DMS114 treated with DMSO at 0.1 percent for 48 hours (cell line): ENCODE measurements around the gene SVOP.

Source experiments
- DNase-seq: peaks from one replicate; lab custom pipeline; 2025; ENCODE audit not compliant: unreplicated experiment; lab: John Stamatoyannopoulos, UW

SVOP gene

DNA sequence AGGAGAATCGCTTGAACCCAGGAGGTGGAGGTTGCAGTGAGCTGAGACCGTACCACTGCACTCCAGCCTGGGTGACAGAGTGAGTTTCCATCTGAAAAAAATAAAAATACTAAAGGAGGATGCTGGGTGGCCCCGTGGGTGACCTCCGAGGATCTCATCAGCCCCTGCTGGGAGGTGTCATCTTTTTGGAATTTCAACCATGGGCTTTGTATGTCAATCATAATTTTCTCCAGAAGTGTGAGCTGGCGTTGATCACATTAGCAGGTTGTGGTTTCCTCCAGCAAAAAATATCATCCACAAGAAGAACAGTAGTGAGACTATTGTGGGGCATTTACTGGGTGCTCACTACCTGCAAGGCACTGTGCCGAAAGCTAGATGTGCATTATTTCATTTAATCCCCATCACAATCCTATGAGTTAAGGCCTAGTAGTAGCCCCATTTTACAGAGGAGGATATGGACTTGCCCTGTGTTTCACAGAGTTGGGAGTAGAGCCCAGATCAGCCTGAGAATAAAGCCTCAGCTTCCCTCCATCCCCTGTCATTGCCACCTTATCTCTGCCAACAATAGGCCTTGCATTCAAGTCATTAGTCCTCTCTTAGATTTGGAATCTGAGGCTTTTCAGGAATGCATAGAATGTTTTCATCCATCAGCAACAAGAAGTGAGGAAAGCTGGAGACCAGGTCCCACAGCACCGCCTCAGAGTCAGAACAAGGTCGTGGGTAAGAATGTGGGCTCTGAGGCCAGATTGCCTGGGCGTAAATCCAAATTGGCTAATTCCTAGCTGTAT, 39.8 kb downstream of the SVOP start:
- DNase-seq, result no peak

DNA sequence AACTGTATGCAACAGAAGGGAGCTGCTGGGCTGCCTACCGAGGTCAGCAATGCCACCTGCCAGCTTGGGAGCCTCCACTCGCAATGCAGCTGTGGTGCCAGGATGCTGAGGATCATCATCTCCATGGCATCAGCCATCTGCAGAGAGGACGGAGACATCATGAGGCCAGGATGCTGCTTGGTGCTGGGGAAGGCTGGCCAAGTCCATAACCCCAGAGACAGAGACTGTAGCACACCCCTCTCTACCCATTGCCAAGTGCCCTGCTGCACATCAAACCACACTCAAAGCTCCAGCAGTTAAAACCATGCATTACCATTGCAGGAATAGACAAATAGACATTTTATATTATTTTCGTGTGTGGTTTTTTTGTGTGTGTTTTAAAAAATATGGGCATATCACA, 43.5 kb downstream of the SVOP start:
- DNase-seq, result no peak

DNA sequence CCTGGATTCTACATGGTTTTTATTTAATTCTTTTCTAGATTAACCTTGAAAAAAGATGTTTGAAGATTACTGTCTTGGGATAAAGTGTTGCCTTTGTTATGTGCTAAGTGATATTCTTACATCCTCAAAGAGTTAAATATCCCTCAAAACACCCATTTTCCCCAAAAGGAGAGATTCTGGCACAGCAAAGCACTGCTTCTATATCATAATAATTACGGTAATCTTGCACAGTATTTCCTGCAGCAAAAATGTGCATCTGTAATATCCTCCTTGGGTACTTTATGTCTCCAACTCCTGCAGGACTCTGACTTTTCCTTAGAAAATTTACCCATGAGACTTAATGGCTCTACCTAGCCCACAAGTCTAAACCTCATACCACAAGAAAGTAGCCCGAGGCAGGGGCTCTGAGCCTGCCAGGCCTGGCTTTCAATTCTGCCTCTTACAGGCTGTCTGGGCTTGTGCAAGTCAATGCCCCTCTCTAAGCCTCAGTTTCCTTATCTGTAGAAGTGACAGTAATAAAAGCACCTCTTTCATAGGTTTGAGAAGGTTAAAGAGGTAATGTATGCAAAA, 45.8 kb downstream of the SVOP start:
- no peak for DNase-seq

DNA sequence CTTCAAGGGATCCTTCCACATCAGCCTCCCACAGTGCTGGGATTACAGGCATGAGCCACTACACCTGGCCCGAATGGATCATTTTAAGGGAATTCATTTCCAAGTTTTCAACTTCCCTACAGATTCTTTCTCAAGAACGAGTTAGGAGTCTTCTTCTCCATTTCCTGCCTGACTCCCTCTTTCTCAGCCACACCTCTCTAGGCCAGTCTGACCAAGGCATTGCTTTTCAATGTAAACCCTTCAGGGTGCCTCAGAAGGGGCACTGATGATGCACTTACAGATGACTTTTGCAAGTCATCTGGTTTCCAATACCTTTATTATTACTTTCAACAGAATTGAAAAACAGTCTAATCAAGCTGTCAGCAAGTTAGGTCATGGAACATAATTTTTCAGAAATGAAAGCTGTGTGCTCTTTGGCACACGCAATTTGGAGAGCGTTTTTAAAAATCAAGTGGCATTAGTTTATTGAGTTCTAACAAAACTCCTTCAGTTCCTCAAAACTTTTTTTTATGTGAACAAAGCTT, 47.2 kb downstream of the SVOP start:
- no peak for DNase-seq

DNA sequence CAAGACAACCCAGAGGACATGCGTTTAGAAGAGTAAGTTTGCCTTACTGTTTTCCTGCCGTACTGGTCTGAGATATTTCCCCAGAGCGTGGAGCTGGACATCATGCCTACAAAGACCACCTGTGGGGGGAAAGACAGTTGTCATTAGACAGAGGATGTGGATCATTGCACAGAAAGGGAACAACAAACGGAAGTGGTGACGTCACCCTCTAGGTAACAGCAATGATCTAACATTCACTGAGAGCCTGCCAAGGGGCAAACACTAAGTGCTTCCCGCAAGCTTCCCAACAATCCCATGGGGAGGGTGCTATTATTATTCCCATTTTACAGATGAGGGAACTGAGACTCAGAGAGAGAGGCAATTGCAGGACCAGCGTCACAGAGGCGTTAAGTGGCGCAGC, 48.5 kb downstream of the SVOP start:
- DNase-seq, result no peak

DNA sequence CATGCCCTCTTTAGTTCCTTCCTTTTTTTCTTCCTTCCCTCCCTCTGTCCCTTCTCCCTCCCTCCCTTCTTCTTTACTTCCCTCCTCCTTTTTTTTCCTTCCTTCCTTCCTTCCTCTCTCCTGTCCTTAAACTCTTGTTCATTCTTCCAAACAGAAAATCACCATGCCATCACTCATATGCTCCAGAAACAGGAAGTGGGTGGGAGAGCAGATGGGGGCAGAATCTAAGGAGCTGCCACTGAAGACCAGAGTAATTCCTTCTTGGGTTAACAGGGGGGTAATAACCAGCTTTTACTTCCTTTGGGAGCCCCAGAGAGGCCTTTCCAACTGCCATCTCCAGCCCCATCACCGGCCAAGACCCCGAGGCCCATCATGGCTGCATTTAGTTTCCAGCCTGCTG, 51.2 kb downstream of the SVOP start:
- DNase-seq, result no peak

DNA sequence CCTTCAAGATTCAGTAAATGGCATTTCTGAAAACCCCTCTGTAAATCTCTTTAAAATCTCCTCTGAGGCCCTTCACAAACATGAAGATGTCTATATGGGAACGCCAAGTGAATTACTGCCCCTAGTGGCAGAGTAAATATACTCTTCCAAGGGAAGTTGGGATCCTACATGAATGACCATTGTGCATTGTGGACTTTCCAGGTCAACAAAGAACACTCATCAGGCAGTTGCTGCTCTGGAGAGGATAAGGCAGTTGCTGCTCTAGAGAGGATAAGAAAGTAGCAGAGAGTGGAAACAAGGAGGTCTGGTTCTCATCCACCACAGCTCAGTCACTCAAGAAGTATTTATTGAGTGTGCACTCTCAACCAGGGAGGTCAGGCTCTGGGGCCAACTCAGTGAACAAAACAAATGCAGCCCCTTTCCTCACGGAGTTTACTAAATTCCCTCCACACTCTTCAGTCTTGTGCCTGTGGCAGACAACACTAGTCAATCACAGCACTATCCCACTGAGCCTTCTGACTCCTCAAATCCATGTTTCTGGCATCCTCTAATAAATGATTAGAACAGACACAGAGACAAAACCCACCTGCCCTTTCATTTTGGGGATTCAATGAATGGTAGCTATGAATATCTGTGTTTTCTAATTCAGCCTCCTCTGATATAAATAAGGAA, 52.9 kb downstream of the SVOP start:
- DNase-seq, result no peak

DNA sequence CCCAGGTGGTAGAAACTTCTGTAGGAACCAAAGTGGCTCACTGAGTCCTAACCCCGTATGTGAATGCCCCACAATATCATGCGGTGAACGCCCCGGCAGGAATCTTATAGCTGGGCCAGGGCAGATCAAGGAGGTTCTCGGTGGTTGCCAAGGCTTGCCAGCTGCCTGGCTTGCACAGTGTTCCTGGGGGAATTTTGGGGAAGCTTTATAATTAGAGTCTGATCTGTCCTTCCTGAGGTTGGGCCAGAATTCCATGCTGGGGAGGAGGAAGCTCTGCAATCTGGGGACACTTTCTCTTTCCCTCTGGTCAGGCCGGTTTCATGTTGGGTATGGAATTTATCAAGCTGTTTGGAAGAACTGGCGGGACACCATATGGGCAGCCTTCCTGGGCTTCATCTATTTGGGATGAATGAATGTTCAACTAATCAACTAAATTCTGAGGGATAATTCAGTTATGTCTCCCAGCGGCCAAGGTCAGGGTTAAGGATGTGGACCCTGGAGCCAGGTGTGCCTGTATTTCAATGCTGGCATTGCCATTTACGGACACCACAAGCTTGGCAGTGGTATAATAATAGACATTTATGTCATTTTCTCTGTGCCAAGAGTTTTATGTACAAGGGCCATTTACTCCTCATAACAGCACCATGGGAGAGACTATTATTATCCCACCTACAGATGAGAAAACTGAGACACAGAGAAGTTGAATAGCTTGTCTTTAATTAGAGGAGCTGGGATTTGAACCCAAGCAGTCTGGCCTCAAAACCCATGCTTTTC, 54.3 kb downstream of the SVOP start:
- no peak for DNase-seq

DNA sequence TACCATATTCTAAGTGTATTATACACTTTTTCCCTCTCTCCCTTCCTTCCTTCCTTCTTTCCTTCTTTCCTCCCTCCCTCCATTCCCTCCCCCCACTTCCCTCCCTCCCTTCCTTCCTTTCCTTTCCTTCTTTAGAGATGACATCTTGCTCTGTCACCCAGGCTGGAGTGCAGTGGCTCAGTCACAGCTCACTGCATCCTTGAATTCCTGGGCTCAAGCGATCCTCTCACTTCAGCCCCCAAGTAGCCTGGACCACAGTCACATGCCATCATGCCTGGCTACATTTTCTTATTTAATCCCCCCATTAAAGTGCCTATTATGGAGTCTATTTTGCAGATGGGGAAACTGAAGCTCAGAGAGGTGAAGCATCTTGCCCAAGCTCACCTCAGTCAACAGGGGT, 55.0 kb downstream of the SVOP start:
- DNase-seq, result no peak

DNA sequence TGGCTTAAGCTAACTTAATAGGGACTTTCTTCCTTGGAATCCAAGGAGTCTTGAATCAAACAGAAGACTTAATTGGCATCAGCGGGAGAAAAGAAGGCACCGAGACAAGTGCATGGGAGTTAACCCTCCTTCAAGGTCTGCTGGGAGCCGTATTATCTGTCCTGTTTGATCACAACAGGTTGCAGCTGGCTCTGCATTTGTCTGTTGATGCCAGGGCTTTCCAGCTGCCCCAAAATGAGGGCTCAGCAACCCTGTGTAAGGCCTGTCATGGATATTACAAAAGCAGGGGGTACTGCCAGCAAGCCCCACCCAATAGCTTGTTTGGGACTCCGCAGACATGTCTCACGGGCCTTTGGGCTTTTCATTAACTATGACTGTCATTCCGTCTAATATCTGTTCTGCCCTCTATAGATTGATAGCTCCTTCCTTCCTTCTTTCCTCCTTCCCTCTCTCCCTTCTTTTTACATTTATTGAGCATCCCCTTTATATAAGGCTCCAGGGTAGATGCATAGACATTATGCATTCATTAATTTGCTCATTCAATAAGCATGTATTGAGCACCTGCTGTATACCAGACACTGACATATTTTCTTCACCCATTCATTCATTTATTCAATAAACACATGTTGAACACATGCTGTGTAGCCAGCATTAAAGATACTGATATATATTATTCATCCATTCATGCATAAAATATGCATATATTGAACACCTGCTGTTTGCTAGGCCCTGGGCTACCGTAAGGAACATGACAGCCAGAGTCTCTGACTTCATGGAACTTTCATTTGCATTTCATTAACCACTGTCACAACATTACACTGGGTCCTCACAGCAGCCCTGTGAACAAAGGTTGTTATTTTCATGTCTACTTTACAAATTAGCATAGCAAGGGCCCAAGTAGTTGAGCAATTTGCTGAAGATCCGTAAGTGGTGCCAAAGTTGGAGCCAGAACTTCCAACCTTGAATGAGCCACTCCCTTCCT, 56.2 kb downstream of the SVOP start:
- DNase-seq, result no peak

DNA sequence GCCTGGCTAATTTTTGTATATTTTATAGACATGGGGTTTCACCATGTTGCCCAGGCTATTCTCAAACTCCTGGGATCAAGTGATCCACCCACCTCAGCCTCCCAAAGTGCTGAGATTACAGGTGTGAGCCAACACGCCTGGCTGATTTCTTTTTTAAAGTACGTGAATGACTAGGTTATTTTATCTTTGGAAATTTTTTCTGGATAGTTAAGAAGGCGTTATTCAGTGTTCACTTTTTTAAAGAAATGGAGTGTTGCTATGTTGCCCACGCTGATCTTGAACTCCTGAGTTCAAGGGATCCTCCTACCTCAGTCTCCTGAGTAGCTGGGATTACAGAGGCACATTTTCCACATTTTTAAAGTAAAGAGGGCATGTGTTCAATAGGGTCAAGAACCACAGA, 58.6 kb downstream of the SVOP start:
- DNase-seq, result no peak

DNA sequence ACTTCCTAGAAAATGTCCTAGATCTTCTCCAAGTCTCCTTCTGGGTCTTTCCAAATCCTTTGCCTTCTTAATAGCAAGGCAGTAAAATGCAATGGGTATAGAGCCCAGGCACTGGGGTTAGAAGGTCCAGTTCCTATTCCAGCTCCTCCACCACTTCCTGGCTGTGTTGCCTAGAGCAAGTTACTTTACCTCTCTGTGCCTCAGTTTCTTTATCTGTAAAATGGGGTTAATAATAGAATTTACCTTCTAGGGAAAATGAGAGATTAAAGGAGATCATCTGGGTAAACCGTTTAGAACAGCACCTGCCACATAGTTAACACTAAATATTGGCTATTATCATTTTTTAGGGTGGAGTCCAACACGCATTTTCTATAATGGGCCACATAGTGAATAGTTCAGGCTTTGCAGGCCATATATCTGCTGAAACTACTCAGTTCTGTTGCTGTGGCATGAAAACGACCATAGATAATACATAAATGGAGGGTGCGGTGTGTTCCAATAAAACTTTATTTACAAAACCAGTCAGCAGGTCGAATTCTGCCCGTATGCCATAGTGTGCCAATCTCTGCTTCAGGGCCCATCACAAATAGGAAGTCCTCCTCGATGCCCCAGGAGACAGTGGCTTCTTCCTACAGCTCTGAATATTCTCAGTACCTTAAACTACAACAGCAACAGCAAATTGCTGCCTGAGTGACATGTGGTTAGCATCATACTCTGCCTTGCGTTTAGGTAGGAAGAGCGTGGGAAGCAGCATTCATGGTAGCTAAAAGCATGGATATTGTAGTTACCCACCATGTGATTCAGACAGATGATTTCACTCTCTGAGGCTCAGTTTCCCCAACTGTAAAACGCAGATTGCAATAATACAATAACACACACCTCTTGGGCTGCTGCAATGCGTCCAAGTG, 60.9 kb downstream of the SVOP start:
- DNase-seq, result no peak

DNA sequence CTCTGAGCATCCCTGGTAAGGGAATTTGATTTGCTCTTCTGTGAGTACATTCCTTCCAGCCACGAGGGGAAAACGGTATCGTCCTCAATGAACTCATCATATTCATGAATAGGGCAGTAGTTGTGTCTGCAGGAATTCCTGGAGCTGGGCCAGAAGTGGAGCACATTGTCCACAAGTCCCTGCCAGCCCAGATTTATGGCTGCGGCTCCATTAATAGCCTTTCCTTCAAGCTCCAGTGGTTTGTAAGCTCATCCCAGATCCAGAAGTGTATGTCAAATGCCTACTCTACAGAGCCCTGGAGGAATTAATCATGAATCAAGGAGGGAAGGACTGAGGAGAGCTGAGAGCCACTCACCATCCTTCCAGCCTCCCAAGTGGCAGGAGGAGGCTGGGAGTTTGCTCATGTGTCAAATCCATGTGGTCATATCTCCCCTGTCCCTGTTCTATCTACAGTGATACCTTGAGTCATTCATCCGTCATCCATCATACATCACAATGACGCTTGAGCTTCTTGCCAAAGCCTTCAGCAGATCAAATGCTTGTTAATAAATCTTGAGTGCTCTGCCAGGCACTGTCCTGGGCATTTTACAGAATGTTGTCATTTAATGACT, 65.5 kb downstream of the SVOP start:
- no peak for DNase-seq

DNA sequence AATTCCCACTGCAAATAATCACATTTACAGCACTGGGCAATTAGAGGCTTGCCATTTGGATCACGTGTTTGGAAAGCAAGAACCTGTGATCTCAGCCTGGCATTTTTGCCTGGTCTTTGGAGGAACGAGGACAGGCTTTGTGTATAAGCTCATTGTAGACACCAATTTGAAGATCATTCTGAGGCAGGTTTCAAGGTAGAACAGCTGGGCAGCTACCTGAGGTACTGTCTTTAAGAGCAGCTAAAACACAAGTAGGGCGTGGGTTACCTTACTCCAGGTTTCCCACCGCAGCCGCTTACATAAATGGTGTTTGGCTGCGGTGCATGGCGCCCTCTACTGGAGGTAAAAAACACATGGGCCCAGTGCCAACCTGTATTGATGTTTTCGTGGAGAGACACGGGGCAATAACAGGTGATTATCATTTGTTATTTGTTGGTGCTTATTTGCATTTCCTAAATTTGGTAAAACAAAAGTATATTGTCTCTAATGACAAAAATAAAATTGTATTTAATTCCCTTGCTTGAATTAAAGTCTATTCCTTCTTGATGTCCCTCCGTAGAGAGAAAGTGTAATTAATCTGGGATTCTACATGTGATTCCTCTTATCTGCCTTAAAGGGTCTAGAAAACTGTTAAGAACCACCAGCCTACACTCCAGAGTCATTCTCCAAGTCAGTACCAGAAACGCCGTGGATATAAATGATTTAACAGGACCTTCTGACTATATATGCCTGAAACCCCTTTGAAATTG, 69.7 kb downstream of the SVOP start:
- DNase-seq, result peak; percentile 34

DNA sequence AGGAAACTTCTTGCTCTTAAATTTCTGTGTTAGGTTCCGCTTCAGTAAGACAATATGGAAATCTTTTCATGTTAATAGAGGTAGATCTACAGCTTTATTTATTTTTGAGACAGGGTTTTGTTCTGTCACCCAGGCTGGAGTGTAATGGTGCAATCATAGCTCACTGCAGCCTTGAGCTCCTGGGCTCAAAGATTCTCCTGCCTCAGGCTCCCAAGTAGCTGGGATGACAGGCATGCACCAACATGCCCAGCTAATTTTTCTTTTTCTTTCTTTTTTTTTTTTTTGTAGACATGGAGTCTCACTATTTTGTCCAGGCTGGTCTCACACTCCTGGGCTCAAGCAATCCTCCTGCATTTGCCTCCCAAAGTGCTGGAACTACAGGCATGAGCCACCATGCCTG, 70.9 kb downstream of the SVOP start:
- DNase-seq, result no peak

DNA sequence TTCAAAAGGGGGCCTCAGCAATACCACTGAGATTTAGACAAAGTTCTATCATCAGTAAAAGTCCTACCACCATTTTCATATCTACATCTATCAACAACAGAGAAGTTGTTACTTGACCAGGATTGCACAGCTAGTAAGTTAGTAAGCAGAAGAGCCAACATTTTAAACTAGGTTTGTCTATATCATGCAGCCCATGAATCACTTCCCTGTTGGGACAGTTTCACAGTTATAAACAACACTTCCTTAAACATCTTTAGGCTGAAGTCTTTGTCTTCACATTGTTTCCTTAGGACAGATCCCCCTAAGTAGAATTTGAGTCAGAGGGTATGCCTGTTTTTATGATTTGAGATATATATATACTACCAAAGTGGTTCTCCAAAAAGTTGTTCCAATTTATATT, 72.5 kb downstream of the SVOP start:
- DNase-seq, result no peak

DNA sequence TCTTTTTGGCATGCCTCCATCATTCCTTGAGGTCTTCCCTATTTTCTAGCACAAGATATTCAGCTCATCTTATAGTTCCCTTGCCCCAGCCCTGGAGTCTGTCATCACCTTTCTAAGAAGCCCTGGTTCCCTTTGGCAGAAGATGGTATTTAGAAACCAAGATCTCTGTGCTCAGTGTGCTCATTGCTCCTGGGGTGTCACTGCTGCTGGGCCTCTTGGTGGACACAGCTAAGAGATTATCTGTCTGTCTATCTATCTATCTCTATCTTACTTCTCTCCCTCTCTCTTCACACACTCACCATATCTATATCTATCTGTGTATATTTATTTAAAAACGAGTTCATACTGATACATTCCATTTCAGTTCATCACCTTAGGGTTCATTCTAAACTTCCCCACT, 73.8 kb downstream of the SVOP start:
- DNase-seq, result no peak

DNA sequence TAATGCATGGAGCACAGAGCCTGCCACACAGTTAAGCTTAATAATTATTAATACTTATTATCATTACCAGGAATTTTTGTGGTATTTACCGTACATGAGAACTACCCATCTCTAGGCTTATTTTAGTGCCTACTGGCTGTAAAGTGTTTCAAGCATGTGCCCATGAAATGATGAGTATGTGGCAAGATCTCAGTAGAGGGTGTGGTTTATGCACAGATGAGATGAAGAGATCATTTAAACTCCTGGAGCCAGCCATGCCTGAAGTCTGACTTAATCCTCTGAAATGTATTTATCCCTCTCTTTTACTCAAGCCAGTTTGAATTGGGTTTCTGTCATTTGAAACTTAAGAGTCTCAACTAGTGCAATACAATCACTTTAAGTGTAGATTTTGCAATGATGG, 80.7 kb downstream of the SVOP start:
- no peak for DNase-seq
